Caki2 (cell line): ENCODE results near the gene TNKS1BP1. TPM values are rescaled to one million over a fixed set of nuclear protein-coding genes. Genes with fewer than 3 reads are reported as not detected.

Experiments
- DNase-seq: peaks from one replicate; pipeline ENCODE4 v3.0.0-alpha.2; 2015; ENCODE audit warnings: low read depth
- in situ Hi-C: cut with HindIII; loops from 2 replicates; pipeline ENCODE4 v1.10.0; 2016; ENCODE audit warnings: low sequenced_read_pairs, low pct_unique_long_range_greater_than_20kb, mixed read lengths
- total RNA-seq: library from RNA; depleted of rRNA; stranded (reverse); fragments of >200 nt; shearing (Covaris generic); gene quantifications from 2 replicates; pipeline ENCODE4 v1.2.3, GENCODE V29; 2014; ENCODE audit warnings: low replicate concordance

TNKS1BP1 gene
- total RNA-seq, 1 experiment from 2014 or later: 70.7 TPM

DNA sequence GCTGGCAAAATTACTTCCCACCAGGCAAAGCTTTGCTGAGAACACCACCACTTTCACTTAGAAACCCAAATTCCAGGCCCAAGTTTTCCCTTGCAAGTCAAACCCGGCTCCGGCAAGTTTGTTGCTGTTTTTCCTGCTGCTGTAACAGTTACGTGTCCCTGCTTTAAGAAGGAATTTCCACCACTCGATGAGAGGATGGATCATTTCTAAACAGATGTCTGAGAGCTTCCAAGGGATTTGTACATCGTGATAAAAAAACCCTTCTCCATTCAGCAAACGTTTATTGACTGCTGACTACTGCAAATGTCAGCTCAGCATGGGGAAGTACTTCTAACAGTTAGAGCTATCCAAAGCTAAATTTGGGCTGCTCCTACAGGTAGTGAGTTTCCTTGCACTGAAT, 33.1 kb upstream of the TNKS1BP1 start:
- in situ Hi-C loops: no loop called here
- no peak for DNase-seq

DNA sequence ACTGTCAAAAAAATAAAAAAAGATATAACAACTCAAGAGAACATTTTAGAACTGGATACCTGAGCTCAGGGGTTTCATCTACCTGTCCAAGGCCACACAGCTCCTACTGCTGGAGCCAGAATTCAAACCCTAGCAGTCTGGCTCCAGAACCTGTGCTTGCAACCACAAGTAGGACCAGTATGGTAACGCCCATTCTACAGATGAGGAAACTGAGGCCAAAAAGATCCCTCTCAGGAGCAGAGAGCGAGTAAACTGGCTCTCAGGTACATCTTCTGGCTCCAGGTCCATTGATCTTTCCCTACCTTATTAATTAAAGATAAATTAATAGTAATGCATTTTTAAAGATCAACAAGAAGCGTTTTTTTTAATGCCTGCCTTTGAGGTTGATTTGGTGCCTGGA, 32.6 kb upstream of the TNKS1BP1 start:
- no peak for DNase-seq
- in situ Hi-C loops: no loop called here

DNA sequence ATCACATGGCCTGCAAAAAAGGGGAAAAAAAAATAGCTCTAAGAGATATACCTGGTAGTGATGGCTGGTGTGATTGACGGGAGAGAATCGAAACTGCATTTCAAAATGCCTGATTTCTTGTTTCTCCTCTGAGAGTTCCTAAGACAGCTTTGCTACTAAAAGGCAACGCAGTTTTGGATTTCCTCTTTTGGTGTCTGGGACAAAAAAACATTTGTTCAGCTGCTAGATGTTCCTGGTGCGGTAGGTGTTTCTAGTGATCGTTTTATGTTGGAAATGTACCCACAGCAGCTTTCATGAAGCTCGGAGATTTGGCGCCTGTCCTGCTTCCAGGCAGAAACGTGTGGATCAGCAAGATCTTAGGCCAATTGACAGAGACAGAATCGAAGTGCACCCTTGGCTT, 31.5 kb upstream of the TNKS1BP1 start:
- in situ Hi-C loops: no loop called here
- no peak for DNase-seq

DNA sequence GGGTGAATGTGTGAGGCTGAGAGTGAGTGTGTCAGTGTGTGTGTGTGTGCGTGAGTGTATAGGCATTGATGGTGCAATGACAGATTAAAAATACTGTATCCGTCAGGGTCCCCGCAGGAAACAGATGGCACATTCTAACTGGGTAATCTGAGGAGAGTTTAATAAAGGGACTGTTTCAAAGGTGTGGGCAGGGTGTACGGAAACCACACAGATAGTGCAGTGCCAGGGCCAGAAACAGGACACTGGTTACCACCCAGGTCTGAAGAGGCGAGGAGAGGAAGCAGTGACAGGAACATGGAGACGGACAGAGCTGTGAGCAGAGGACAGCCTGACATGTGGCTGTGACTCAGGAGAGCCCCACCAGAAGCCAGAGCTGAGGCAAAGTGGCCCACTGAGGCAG, 29.9 kb upstream of the TNKS1BP1 start:
- DNase-seq: no peak
- in situ Hi-C loops: no loop called here

DNA sequence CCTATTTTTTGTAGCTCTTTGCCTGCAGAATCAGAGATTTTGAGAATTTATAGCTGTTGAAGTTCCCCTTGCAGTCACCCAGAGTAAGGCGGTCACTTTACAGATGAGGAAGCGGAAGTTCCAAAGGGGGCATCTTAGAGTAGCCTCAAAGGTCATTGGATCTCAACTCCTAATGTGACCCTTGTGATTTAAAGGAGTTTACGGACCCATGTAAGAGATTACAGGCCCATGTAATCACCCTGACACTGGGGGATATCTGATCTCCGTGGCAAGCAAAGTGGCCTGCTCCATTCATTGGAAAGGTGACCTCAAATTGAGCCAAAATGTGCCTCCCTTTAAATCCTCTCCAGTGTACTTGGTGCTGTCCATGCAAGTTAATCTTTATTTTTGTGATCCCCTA, 29.1 kb upstream of the TNKS1BP1 start:
- in situ Hi-C loops: no loop called here

DNA sequence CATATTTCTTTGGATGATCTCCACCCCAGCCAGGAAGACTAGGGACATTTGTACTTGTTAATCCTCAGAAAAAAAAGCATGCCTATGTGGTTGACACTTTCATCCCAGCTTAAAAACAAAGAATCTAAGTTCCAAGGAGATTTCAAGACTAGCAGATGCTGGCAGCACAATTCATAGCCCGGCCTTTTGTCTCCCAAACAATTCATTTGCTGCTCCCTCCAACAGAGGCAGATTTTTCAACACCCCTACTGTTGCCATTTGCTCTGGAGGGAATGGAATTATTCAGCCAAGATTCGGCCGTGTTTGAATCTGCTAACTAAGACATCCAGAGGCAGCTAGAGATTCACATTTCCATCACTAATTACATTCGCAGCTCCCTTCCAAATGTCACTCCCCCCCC, 28.7 kb upstream of the TNKS1BP1 start:
- in situ Hi-C loops: no loop called here

More for the DNA sequence above, 29.1 kb upstream of the TNKS1BP1 start:
- no peak for DNase-seq

DNA sequence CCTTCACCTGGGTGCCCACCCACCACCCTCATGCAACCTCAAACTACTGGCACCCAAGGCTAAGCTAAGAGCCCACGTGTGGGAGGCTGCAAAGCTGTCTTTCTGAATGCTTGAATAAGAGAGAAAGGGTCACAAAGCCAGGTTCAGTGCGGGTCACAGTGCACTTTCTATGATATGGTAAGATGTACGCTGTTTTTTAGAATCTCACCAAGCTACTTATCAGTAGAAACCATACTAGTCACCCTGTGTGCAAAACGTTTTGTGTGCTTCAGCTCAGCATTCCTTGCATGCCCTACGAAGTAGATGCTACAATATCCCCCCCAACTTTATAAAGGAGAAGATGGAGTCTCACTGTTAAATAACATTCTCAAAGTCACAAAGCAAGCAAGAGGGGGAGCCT, 28.3 kb upstream of the TNKS1BP1 start:
- in situ Hi-C loops: no loop called here
- DNase-seq: no peak

More for the DNA sequence above, 28.7 kb upstream of the TNKS1BP1 start:
- DNase-seq: no peak

DNA sequence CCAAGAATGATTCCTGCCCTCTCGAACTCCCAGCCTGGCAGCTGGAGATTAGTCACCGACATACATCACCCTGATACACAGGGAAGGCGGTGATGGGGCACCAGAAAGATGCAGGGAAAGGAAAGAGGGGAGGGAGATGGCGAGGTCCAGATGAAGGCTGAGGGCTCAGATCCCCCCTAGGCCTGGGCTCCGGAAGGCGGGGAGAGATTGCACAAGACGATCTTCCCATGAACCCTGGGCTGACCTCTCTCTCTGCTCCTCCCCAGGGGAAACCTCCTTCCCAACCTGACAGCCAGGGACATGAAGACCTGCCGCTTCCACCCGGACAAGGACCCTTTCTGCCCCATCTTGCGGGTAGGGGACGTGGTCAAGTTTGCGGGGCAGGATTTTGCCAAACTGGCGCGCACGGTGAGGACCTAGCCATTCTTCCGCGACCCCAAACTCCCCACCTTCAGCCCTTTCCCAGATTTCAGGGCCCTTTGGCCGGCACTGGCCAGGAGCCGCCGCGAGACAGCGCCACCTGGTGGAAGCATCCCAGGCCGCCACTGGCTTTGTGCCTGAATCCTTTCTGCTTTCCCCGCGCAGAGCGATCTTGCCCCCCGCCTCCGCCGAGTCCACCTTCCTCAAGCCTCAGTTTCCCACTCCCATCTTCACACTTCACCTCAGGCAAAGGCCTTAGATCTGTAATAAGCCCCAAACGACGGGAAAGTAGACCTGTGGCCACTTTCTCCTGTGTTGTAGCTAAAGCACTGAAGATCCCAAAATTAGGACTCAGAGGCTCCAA, 24.9 kb upstream of the TNKS1BP1 start:
- peak; percentile 7 for DNase-seq
- in situ Hi-C loops: no loop called here

DNA sequence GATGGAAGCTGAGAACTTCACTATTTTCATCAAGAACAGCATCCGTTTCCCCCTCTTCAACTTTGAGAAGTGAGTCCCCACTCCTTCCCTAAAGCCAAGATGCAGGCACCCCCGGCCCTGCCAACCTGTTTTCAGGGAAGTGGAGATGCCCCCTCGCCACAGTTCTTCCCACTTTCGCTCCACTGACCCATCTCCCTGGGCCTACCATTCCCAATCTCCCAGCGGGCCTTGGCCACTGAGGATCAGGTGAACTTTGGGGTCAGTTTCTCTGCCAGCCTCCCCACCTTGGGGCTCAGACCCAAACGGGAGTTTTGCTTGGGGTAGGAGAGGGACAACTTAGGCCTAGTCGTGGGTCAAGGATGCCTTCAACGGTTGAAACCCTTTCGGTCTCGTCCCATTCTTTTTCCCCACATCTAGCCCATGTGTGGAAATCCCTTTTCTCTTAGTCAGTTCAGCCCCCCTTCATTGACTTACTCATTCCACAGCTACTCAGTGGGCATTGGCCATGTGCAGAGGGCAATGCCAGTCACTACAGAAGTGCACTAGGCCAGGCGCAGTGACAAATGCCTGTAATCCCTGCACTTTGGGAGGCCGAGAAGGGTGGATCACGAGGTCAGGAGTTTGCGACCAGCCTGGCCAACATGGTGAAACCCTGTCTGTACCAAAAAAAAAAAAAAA, 24.0 kb upstream of the TNKS1BP1 start:
- no peak for DNase-seq
- in situ Hi-C loops: no loop called here

DNA sequence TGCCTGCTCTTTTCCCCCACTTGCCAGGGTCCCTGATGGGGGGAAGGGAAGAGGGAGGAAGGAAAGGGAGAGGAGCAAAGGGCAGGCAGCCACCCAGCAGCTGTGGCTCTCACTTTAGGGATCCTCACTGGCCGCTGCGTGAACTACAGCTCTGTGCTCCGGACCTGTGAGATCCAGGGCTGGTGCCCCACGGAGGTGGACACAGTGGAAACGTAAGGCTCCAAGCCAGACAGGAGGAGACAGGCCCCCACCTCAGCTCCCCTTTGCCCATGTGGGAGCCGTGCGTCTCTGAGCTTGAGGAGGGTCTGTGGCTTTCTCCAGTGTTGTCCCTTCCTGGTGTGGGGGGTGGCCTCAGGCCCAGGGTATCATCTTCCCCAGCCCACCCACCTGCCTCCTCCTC, 23.3 kb upstream of the TNKS1BP1 start:
- in situ Hi-C loops: no loop called here
- DNase-seq: no peak

DNA sequence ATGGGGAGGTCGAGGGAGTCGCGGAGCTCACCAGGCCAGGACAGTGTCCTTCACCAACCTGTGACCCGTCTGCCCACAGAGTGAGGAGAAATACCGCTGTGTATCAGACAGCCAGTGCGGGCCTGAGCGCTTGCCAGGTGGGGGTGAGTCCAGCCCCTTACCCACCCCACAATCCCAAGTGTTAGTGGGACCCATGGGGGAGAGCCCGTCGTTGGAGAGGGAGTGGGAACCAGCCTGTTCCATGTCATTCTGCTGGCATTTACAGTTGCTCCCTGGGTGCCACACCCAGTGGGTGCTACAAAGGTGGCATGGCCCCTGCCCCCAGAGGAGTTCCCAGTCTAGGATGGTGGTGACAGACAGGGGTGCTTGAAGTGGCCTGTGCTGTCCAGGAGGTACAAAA, 22.6 kb upstream of the TNKS1BP1 start:
- in situ Hi-C loops: no loop called here
- DNase-seq: no peak

DNA sequence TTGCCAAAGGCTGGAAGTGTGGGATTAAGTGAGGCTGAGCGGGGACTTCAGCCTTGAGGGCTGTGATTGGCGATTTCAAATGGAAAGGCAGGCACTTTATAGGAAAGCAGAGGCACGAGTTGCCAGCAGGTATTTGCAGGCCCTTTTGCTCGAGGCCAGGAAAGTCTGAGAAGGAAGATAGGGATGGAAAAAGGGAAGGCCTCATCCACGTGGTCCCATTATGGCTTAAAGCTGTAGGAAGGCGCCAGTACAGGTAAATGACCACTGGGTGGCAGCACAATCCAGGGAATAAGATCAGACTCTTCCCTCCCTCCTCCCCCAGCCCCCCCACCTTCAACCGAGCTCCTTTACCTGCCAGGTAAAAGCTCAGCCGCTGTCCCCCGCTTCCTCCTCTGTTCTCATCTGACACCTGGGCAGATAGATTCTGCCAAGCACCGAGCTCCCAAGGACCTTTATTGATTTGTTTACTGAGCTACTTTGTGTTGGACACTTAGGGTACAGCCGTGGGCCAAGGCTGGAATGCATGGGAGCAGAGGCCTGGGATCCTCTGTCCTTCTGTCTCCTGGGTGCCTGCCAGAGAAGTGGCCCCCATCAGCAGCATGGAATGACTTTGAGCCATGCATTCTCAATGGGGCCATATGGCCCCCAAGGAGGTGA, 20.9 kb upstream of the TNKS1BP1 start:
- in situ Hi-C loops: no loop called here
- peak; percentile 44 for DNase-seq

DNA sequence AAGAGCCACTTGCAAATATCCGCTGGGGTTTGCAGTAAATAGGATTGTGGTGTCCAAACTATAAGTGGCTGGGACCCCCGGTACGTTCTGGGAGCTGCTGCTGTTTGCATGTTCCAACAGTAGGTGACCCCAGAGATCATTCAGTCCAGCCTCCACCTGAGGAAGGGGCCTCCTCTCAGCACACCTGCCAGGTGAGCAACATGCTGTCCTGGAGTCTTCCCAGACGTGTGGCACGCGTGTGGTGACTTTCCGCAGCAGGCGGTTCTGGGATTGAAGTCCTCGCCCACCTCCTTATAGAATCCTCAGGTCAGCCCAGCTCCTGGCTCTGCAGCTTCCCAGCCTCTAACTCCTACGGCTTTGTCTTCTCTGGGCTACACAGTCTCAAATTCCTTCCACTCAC, 20.1 kb upstream of the TNKS1BP1 start:
- in situ Hi-C loops: no loop called here
- DNase-seq: no peak

DNA sequence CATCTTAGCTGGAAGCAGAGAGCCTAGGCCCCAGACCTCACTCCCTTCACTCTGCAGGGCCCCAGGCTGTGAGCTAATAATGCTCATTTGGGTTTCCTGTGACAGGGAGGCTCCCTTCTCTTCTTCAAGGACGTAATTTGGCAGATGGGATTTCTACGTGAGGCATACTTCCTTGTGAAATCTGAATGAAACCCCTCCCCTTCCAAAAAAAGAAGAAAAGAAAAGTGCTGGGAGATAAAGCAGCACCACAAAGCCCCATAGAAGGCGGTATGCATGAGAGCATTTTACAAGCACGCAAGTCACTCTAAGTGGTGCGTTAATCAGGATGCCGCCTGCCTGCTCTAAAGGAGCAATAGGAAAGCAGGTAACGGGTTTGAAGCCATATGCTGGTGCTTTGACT, 19.1 kb upstream of the TNKS1BP1 start:
- in situ Hi-C loops: no loop called here
- no peak for DNase-seq

DNA sequence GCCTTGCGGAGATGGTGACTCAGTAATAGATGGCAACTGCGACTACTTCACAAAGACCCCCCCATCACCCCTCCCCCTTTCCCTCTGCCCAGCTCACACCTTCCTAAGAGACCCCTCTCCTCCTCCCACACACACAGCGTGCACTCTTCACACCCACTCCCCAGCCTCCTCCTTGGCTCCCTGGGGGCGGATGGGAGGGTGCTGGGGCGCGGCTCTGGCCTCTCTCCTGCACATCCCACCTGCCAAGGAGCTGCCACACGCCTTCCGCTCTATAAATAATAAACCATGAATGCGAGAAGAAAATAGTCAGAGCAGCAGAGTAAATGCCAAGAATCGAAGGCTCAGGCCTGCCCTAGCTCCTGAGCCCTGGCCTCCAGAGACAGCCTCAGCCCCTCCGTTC, 17.9 kb upstream of the TNKS1BP1 start:
- DNase-seq: no peak
- in situ Hi-C loops: no loop called here

DNA sequence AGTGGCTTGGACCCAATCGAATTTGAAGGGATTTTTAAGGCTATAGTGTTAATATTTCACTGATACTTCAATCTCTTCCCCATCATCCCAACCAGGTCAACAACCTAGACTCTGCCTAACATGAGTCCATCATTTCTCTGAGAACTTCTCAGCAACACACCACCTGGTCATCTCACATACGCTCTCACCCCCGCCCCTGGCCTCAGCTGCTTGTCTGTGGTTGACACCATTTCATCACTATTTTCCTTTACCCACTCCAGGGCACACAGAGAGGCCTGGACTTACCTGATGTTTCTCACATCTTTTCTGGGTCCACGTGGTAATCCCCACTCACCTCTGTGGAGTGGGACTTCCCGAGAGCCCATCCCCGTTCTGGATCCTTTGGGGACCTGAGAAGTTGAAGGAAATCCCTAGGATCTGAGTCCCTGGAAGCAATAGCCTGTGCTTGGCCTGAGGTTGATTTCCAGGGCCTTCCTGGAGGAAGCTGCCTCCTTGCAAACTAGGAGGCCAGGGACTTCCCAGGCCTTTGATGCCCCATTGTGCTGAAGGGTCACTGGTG, 16.6 kb upstream of the TNKS1BP1 start:
- in situ Hi-C loops: no loop called here
- no peak for DNase-seq

DNA sequence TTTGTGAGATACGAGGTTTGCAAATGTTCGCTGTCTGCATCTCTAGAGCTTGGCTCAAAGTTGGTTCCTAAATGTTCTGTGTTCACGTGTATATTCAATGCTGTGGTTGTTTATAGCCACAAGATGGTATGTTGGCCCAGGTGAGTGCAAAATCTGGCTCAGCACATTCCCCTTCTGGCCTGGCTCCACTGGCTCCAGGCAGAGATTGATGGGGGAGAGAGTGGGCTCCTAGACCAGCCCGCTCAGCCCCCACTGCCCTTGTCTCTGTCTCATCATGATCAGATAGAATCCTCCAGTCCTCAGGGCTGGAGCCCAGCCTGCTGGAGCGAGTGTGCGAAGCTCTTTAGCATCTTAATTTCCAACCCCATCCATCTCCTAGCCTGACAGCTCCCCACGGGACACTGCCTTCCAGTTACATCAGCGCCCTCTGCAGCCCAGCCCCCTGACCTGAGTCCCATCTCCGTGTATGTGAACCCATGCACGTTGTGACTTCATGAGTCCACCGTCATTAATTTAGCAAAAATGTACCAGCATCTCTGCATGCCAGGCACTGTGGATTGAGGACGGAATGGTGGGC, 15.4 kb upstream of the TNKS1BP1 start:
- in situ Hi-C loops: no loop called here
- DNase-seq: no peak

DNA sequence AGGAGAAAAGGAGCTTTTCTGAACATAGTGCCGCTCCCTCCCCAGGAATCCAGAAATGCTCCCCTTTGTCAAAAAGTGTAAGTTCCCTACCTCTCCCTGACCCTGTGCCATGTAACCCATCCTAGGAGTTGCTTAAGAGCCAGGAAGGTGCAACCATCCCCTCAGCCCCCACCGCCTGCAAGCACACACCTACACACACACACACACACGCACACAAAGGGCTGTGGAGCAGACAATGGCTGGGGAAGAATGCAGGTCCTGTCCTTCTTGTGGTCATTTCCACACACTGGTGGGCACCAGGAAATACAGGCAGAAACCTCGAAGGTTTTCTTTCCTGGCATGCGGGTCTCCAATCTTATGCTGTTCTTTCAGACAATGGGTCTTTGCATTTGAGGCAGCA, 14.6 kb upstream of the TNKS1BP1 start:
- DNase-seq: no peak
- in situ Hi-C loops: no loop called here

DNA sequence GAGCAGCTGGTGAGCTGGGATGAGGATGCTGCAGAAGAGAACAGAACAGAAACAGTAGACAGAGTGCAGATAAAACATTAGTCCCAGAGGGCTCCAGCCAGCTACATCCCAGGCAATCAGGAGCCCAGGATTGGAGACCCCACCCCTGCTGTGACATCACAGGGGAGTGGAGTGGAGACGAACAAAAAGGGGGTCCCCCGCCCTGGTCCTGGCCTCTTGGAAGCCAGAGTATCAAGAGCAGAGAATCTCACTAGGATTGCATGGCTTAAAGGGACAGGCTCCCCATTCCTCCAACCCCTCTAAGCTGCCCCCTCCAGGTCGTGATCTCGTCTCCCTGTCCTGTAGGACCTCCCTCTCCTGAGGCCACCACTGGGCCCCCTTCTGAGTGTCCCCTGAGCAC, 13.4 kb upstream of the TNKS1BP1 start, which contains the start of gene P2RX3:
TSS of gene P2RX3 (plus strand) at position 211 of the 400 bp plus-strand sequence. CDS start 199 bp downstream, outside the sequence.
- no peak for DNase-seq
- in situ Hi-C loops: no loop called here
